ENCODE results near the gene SASH1. TPM values are rescaled to one million over a fixed set of nuclear protein-coding genes. Genes with fewer than 3 reads are reported as not detected.

SASH1 gene
- total and polyA plus RNA-seq, 7 experiments from 2014 or later, result 0.24 to 7.8 (median 1.4) TPM; not detected in 2

DNA sequence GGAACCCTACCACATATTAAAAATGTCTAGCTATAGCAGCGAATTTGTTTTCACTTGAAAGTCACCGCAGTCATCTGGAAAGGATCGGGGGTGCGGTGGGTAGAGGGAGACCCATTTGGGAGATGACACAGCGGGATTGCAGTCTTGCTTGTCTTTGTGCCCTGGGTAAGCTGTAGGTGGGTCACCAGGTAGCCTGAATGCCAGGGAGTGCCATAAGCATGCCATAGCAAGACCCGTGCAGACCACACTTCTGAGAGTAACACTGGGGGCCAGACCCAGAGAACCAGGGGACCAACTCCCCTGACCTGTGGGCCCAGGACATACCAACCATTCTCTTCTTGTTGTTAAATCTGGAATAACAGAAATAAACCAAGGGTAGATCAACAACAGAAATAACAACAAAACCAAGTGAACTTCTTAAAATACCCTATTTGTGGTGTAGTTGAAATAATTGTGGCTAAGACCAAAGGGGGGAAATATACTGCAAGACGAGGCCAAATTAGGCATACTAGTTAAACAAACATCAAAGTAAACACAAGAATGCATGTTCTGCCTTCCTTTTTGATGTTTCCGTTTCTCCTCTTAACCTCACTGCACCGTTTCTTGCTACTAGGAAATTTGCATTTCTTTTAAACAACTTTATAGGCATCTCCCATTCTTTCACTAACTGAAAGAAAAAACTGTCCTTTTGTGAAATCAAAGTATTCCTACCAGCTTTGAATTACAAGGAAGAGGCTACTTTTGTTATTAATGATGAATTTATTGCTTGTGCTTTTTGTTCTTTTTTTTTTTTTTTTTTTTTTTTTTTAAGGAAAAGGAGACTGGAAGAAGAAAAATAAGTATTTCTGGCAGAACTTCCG, 128.2 kb downstream of the SASH1 start:
- Histone ChIP-seq H3K4me3 (ENCODE audit: low read length) (no peak overlapping the region), H3K9me3 (ENCODE audit: control insufficient read depth in 2 of 3, low read length in 3 of 3) (no peaks in the 10 kb centered on the region), H3K36me3 (ENCODE audit: control insufficient read depth in 2 of 3, insufficient read depth in 3 of 3, low read length in 3 of 3) (no peaks in the 10 kb centered on the region), H3K4me1 (ENCODE audit: control insufficient read depth in 2 of 2, insufficient read depth in 2 of 2, low read length in 2 of 2) (no peaks in the 10 kb centered on the region), H3K27ac (ENCODE audit: low read depth, low read length) (no peak overlapping the region), H3K27me3 (ENCODE audit: control insufficient read depth in 2 of 2, insufficient read depth in 2 of 2, low read length in 2 of 2) (no peaks in the 10 kb centered on the region)
- peaks cover 0 to 4% (median 0%) of the 10 kb centered on the region in 7 donors for H3K4me1 Mint-ChIP-seq
- no peak overlapping the region for H3K4me3 Mint-ChIP-seq
- H3K9me3 Mint-ChIP-seq, result no peaks in the 10 kb centered on the region
- no peaks in the 10 kb centered on the region for H3K36me3 Mint-ChIP-seq
- ChIA-PET CTCF (no interaction called here), POLR2A (no interaction called here)
- no peak overlapping the region for H3K27ac Mint-ChIP-seq
- ATAC-seq (no peak), DNase-seq (no peak)
- H3K27me3 Mint-ChIP-seq, result peaks cover 6 to 27% (median 17%) of the 10 kb centered on the region in 5 donors
- intact Hi-C loops (cut with micrococcal nuclease), result no loop called here

DNA sequence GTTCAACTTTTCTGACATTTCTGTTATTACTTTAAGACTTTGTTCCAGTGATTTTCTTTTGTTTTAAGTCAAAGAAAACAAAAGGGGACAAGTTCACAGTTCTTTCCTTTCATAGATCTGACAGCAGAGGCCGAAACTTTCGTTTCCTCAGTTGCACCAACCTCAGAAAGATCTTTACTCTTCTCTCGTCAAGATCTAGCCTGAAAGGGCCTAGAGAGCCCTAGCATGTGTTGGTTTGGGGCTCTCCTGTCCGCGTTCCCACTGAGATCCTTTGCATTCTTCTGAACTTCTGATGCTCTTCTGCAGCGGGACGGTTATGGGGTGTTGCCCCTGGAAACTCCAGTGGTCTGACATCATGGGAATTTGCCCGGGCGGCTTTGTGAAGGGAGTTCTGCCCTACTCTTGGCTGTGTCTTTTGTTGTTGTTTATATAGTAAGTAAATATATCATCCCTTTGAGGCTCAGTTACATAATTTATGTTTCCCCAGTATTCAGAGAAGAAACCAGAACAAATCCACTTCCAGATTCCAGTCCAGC, 129.1 kb downstream of the SASH1 start:
- Histone ChIP-seq H3K4me3 (ENCODE audit: low read length) (no peak overlapping the region), H3K36me3 (ENCODE audit: control insufficient read depth in 2 of 3, insufficient read depth in 3 of 3, low read length in 3 of 3) (no peaks in the 10 kb centered on the region), H3K9me3 (ENCODE audit: control insufficient read depth in 2 of 3, low read length in 3 of 3) (no peaks in the 10 kb centered on the region), H3K27me3 (ENCODE audit: control insufficient read depth in 2 of 2, insufficient read depth in 2 of 2, low read length in 2 of 2) (no peaks in the 10 kb centered on the region), H3K27ac (ENCODE audit: low read depth, low read length) (no peak overlapping the region), H3K4me1 (ENCODE audit: control insufficient read depth in 2 of 2, insufficient read depth in 2 of 2, low read length in 2 of 2) (no peaks in the 10 kb centered on the region)
- no peak for DNase-seq
- POLR2A ChIA-PET, result no interaction called here
- no peaks in the 10 kb centered on the region for H3K36me3 Mint-ChIP-seq
- CTCF ChIA-PET, result no interaction called here
- H3K27ac Mint-ChIP-seq, result no peak overlapping the region
- intact Hi-C loops (cut with micrococcal nuclease), result no loop called here
- no peak for ATAC-seq
- H3K27me3 Mint-ChIP-seq, result peaks cover 5 to 33% (median 15%) of the 10 kb centered on the region in 5 donors
- no peak overlapping the region for H3K4me3 Mint-ChIP-seq
- H3K9me3 Mint-ChIP-seq, result no peaks in the 10 kb centered on the region
- H3K4me1 Mint-ChIP-seq, result peaks cover 0 to 4% (median 0%) of the 10 kb centered on the region in 7 donors

DNA sequence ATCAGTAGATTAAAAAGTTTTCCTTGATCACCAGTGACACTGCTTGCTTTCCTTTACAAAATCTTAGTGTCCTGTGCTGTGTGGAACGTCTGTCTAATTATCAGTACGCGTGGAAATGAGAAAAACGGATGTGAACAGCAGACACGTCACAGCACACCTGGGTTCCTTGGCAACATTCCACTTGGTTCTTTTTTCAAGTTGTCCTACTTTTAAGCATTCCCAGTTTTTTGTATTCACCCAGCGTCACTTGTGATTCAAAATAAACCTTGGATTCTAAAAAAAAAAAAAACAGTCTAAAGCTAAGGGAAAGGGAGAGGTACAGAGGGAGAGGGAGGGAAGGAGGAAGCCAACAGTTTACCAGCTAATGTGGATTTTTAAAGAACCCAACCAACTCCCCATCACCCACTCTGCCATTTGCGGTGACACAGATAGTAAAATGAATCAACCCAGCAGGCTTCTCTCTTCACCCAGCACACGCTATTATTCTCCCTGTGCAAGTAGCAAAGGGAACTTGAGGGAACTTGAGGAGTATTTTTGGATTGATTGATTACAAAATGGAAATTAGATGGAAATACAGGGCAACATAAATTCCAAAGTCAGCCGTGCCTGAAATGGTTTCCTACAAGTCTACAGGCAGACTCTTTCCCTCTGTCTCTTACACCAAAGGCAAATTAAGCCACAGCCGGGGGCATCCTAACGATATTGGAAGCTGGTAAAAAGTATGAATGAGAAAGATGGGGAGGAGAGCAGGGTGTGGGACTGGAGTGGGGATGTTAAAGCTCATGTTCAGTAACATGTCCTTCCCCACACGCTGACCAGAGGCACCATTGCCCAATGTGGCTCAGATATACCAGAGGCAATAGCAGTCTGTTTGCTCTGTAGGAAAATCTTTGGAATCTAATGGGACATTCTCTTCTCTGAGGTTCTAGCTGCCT, 129.8 kb downstream of the SASH1 start:
- DNase-seq (no peak), ATAC-seq (no peak)
- no peaks in the 10 kb centered on the region for H3K36me3 ChIP-seq (ENCODE audit: control insufficient read depth in 2 of 3, insufficient read depth in 3 of 3, low read length in 3 of 3)
- peaks cover 0 to 4% (median 0%) of the 10 kb centered on the region in 7 donors for H3K4me1 Mint-ChIP-seq
- no peak overlapping the region for H3K27ac Mint-ChIP-seq
- H3K27me3 ChIP-seq (ENCODE audit: control insufficient read depth in 2 of 2, insufficient read depth in 2 of 2, low read length in 2 of 2), result no peaks in the 10 kb centered on the region
- ChIA-PET POLR2A (no interaction called here), CTCF (interaction anchor here (0.6 kb wide), 1 partner anchor 77 kb away, joined by 3 read pairs; no protein-coding TSS in a partner anchor)
- intact Hi-C loops (cut with micrococcal nuclease), result no loop called here
- H3K27ac ChIP-seq (ENCODE audit: low read depth, low read length), result no peak overlapping the region
- H3K36me3 Mint-ChIP-seq, result no peaks in the 10 kb centered on the region
- peaks cover 6 to 33% (median 14%) of the 10 kb centered on the region in 5 donors for H3K27me3 Mint-ChIP-seq
- H3K4me1 ChIP-seq (ENCODE audit: control insufficient read depth in 2 of 2, insufficient read depth in 2 of 2, low read length in 2 of 2), result no peaks in the 10 kb centered on the region
- H3K4me3 ChIP-seq (ENCODE audit: low read length), result no peak overlapping the region
- H3K9me3 ChIP-seq (ENCODE audit: control insufficient read depth in 2 of 3, low read length in 3 of 3), result no peaks in the 10 kb centered on the region
- H3K9me3 Mint-ChIP-seq, result no peaks in the 10 kb centered on the region
- H3K4me3 Mint-ChIP-seq, result no peak overlapping the region

DNA sequence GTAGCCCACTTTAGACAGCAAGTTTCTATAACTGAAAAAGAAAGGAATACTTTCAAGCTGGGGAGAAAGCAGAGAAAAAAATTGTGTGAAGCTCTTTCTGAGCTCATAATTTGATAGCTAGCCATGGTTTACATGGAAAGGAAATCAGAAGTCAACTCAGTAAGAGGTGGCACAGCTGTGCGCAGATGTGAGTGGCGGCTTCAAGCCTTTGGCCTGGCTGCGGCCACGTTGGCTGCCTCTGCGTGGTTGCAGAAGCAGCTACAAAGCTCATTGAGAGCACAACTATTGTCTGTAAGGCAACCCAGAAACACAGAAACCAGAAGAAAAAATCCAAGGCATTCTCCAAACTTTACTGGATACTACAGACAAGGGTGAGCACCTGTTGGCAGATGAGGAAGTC, 136.9 kb downstream of the SASH1 start:
- DNase-seq, result no peak
- ChIA-PET CTCF (no interaction called here), POLR2A (no interaction called here)
- ATAC-seq, result no peak
- no peaks in the 10 kb centered on the region for H3K4me1 ChIP-seq (ENCODE audit: control insufficient read depth in 2 of 2, insufficient read depth in 2 of 2, low read length in 2 of 2)
- Mint-ChIP-seq H3K4me1 (no peaks in the 10 kb centered on the region), H3K36me3 (no peaks in the 10 kb centered on the region), H3K9me3 (peaks cover 0 to 1% (median 0%) of the 10 kb centered on the region in 11 donors), H3K27ac (no peak overlapping the region), H3K4me3 (no peak overlapping the region), H3K27me3 (peaks cover 0 to 13% (median 4%) of the 10 kb centered on the region in 5 donors)
- no peaks in the 10 kb centered on the region for H3K27me3 ChIP-seq (ENCODE audit: control insufficient read depth in 2 of 2, insufficient read depth in 2 of 2, low read length in 2 of 2)
- no peak overlapping the region for H3K4me3 ChIP-seq (ENCODE audit: low read length)
- no peak overlapping the region for H3K27ac ChIP-seq (ENCODE audit: low read depth, low read length)
- intact Hi-C loops (cut with micrococcal nuclease), result no loop called here
- no peaks in the 10 kb centered on the region for H3K9me3 ChIP-seq (ENCODE audit: control insufficient read depth in 2 of 3, low read length in 3 of 3)
- no peaks in the 10 kb centered on the region for H3K36me3 ChIP-seq (ENCODE audit: control insufficient read depth in 2 of 3, insufficient read depth in 3 of 3, low read length in 3 of 3)

DNA sequence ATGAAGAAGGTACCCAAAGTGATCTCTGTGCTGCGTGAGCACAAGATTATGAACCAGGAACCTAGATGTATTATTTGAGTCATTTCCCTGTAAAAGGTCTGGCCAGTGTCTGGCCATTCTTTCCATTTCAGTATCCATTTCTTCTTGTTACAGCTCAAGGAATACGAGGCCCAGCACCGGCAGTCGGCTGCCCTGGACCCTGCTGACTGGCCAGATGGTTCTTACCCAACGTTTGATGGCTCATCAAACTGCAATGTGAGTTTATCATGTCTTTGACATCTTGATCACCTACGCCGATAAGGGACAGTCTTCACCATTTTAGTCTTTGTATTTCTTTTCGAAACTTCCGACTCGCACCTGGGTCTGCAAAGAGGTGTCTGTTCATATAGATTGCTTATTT, 144.8 kb downstream of the SASH1 start:
- Histone ChIP-seq H3K36me3 (ENCODE audit: control insufficient read depth in 2 of 3, insufficient read depth in 3 of 3, low read length in 3 of 3) (no peaks in the 10 kb centered on the region), H3K27me3 (ENCODE audit: control insufficient read depth in 2 of 2, insufficient read depth in 2 of 2, low read length in 2 of 2) (no peaks in the 10 kb centered on the region), H3K9me3 (ENCODE audit: control insufficient read depth in 2 of 3, low read length in 3 of 3) (no peaks in the 10 kb centered on the region), H3K27ac (ENCODE audit: low read depth, low read length) (no peak overlapping the region), H3K4me1 (ENCODE audit: control insufficient read depth in 2 of 2, insufficient read depth in 2 of 2, low read length in 2 of 2) (no peaks in the 10 kb centered on the region), H3K4me3 (ENCODE audit: low read length) (no peak overlapping the region)
- intact Hi-C loops (cut with micrococcal nuclease), result no loop called here
- H3K27ac Mint-ChIP-seq, result no peak overlapping the region
- DNase-seq (no peak), ATAC-seq (no peak)
- peaks cover 0 to 4% (median 0%) of the 10 kb centered on the region in 11 donors for H3K9me3 Mint-ChIP-seq
- ChIA-PET CTCF (no interaction called here), POLR2A (no interaction called here)
- no peak overlapping the region for H3K4me3 Mint-ChIP-seq
- H3K36me3 Mint-ChIP-seq, result no peaks in the 10 kb centered on the region
- H3K4me1 Mint-ChIP-seq, result no peaks in the 10 kb centered on the region
- peaks cover 4 to 23% (median 15%) of the 10 kb centered on the region in 5 donors for H3K27me3 Mint-ChIP-seq

DNA sequence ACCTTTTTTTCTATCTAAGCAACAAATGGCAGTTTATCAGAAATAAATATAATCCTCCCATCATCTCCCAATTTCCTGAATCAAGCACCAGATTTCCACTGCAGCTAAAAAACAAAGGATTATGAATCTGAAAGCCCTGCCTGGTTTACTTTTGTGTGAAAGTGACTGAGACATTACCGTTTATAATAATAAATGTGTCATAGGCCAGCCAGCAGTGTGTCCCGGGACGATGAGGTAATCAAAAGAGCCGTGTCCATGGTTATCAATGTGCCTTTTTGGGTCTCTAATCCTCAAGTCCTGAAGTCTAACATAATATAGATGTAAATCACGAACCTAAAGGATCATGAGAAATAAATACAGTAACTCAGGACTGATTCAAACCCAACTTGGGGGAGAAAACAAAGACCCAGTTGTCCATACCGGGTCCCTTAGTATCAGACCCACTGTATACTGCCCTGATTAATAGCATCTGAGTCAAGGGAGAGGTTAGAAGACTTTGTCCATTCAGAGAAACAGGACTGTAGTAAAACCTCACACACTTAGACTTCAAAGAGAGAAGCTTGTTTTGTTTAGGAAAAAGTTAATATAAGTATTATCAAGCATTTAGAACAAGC, 149.1 kb downstream of the SASH1 start:
- no peaks in the 10 kb centered on the region for H3K4me1 Mint-ChIP-seq
- H3K27me3 Mint-ChIP-seq, result peaks cover 4 to 16% (median 15%) of the 10 kb centered on the region in 5 donors
- Histone ChIP-seq H3K4me3 (ENCODE audit: low read length) (no peak overlapping the region), H3K27ac (ENCODE audit: low read depth, low read length) (no peak overlapping the region), H3K27me3 (ENCODE audit: control insufficient read depth in 2 of 2, insufficient read depth in 2 of 2, low read length in 2 of 2) (no peaks in the 10 kb centered on the region), H3K4me1 (ENCODE audit: control insufficient read depth in 2 of 2, insufficient read depth in 2 of 2, low read length in 2 of 2) (no peaks in the 10 kb centered on the region), H3K36me3 (ENCODE audit: control insufficient read depth in 2 of 3, insufficient read depth in 3 of 3, low read length in 3 of 3) (no peaks in the 10 kb centered on the region), H3K9me3 (ENCODE audit: control insufficient read depth in 2 of 3, low read length in 3 of 3) (no peaks in the 10 kb centered on the region)
- intact Hi-C loops (cut with micrococcal nuclease), result no loop called here
- ChIA-PET POLR2A (no interaction called here), CTCF (no interaction called here)
- no peak for DNase-seq
- H3K36me3 Mint-ChIP-seq, result no peaks in the 10 kb centered on the region
- no peak for ATAC-seq
- no peak overlapping the region for H3K27ac Mint-ChIP-seq
- H3K9me3 Mint-ChIP-seq, result peaks cover 0 to 4% (median 0%) of the 10 kb centered on the region in 11 donors
- H3K4me3 Mint-ChIP-seq, result no peak overlapping the region
